GM12878 (cell line): Measurements from ENCODE around the gene SMARCD1. TPM values are rescaled to one million over a fixed set of nuclear protein-coding genes. Genes with fewer than 3 reads are reported as not detected.

Experiments
- ATAC-seq: fragments of 200-7000 bp; cut with Tn5 transposase; 3 replicates; pipeline ENCODE4 v1.9.1; 2020; ENCODE audit warnings: mild to moderate bottlenecking, moderate library complexity
- BruUV-seq: library from RNA; stranded (reverse); fragments of 400-500 nt; replicated peaks from 2 replicates; lab custom pipeline; 2021; lab: Mats Ljungman, UMichigan
- CTCF ChIA-PET: fragments of 300-600 bp; sonication (Branson Sonifier 250); formaldehyde crosslinking; extraction: SDS; loops from one replicate; lab custom pipeline; 2021; ENCODE audit warnings: inconsistent platforms; lab: Yijun Ruan, JAX
- POLR2A ChIA-PET: fragments of 350-600 bp; formaldehyde crosslinking; extraction: SDS; loops from one replicate; lab custom pipeline; 2021; ENCODE audit warnings: inconsistent platforms; lab: Charles Lee
- RAD21 ChIA-PET: fragments of 300-600 bp; sonication (Branson Sonifier 250); formaldehyde crosslinking; loops from one replicate; lab custom pipeline; 2023; ENCODE audit warnings: antibody characterized with exemption; ENCODE audit not compliant: unreplicated experiment; lab: Charles Lee
- SMC1A ChIA-PET: fragments of 300-600 bp; sonication (Branson Sonifier 250); formaldehyde crosslinking; loops from one replicate; lab custom pipeline; 2023; ENCODE audit not compliant: unreplicated experiment, uncharacterized antibody; lab: Charles Lee
- DNase-seq: peaks from one replicate; pipeline ENCODE4 v3.0.0-alpha.2; 2011; ENCODE audit warnings: low read depth, low spot score
- FAIRE-seq: peaks from 3 replicates; lab custom pipeline; 2011; peaks lifted over from hg19 to GRCh38; lab: Jason Lieb, UNC
- H2AFZ ChIP-seq: 2 replicates; pipeline ENCODE4 v1.6.0; 2011; ENCODE audit warnings: low read depth, low read length, control low read depth; ENCODE audit not compliant: control insufficient read depth
- H3K27ac ChIP-seq: 2 replicates; pipeline ENCODE4 v1.5.1; 2011; ENCODE audit warnings: control low read depth; ENCODE audit not compliant: control insufficient read depth, insufficient read depth
- H3K27me3 ChIP-seq, 2 experiments: replicated peaks in 1 of 2; 2 replicates each; pipeline versions ENCODE4 v1.6.0 to v1.6.1; 2011; ENCODE audit warnings: low read length in 1 of 2; ENCODE audit not compliant: control insufficient read depth in 2 of 2, insufficient read depth in 2 of 2
- H3K36me3 ChIP-seq, 2 experiments: 2 replicates each; pipeline ENCODE4 v1.5.1; 2011; ENCODE audit warnings: low read length in 1 of 2; ENCODE audit not compliant: control insufficient read depth in 2 of 2, insufficient read depth in 2 of 2
- H3K4me1 ChIP-seq: 2 replicates; pipeline ENCODE4 v1.6.1; 2011; ENCODE audit warnings: mild to moderate bottlenecking, low read length, moderate library complexity, mixed read lengths; ENCODE audit not compliant: control insufficient read depth, insufficient read depth
- H3K4me2 ChIP-seq: 2 replicates; pipeline ENCODE4 v1.6.0; 2011; ENCODE audit warnings: control low read depth; ENCODE audit not compliant: control insufficient read depth, insufficient read depth
- H3K4me3 ChIP-seq: fragments of 200-600 bp; sonication (generic); 2 replicates; pipeline ENCODE4 v1.5.1; 2016
- H3K79me2 ChIP-seq: 2 replicates; pipeline ENCODE4 v1.6.0; 2011; ENCODE audit warnings: low read length; ENCODE audit not compliant: control insufficient read depth, insufficient read depth
- H3K9ac ChIP-seq: 2 replicates; pipeline ENCODE4 v1.8.0; 2011; ENCODE audit warnings: low read length, control low read depth, mixed read lengths; ENCODE audit not compliant: control insufficient read depth, insufficient read depth
- H3K9me3 ChIP-seq: replicated peaks from 3 replicates; pipeline ENCODE4 v1.5.1; 2011; ENCODE audit warnings: mild to moderate bottlenecking, low read length; ENCODE audit not compliant: control insufficient read depth, insufficient read depth
- H4K20me1 ChIP-seq: 2 replicates; pipeline ENCODE4 v1.6.0; 2011; ENCODE audit not compliant: control insufficient read depth, insufficient read depth
- NFYA ChIP-seq: IDR thresholded peaks from 2 replicates; pipeline ENCODE4 v1.6.1; 2011; ENCODE audit warnings: low read depth, mild to moderate bottlenecking, low read length, improper control_type of control experiment, borderline replicate concordance
- SPI1 ChIP-seq: IDR thresholded peaks from 2 replicates; pipeline ENCODE4 v1.6.1; 2011; ENCODE audit warnings: low read depth, mild to moderate bottlenecking, low read length, moderate library complexity, borderline replicate concordance; ENCODE audit not compliant: insufficient read depth
- TCF12 ChIP-seq: IDR thresholded peaks from 2 replicates; pipeline ENCODE4 v1.6.1; 2011; ENCODE audit warnings: low read depth, mild to moderate bottlenecking, low read length
- WRNIP1 ChIP-seq: IDR thresholded peaks from 2 replicates; pipeline ENCODE4 v1.6.1; 2011; ENCODE audit warnings: low read depth, low read length, improper control_type of control experiment, borderline replicate concordance
- WGBS: methylation state at CpG from one replicate; pipeline ENCODE4 v1.1.6; 2016; ENCODE audit warnings: low lambda C conversion rate; ENCODE audit not compliant: insufficient replicate concordance, insufficient coverage; ENCODE audit errors: missing lambda C conversion rate; 5-methylcytosine and 5-hydroxymethylcytosine counted together
- in situ Hi-C: fragments of 300-500 bp; cut with MboI; formaldehyde crosslinking; loops from 9 replicates; pipeline ENCODE4 v1.14.3; 2018; ENCODE audit warnings: mixed read lengths
- intact Hi-C: fragments of 100-400 bp; cut with micrococcal nuclease; formaldehyde crosslinking; loops from one replicate; pipeline ENCODE4 v1.14.2; 2022; ENCODE audit not compliant: unreplicated experiment
- polyA plus RNA-seq, 11 experiments: library from polyadenylated mRNA; depleted of rRNA in 4 of 11; unstranded in 6 of 11; stranded (reverse) in 5 of 11; fragments of >200 nt; fragmentation: Nextera tagmentation in 4 of 11; fragmentation: Illumina TruSeq in 1 of 11; extraction: Ambion mirVana in 4 of 11; extraction: Trizol in 1 of 11; gene quantifications; 1 replicate in 1 of 11; 2 replicates in 10 of 11; pipeline versions ENCODE4 v1.2.1 to v1.2.3, GENCODE V29; 2011 to 2016; ENCODE audit warnings: inconsistent platforms in 2 of 11, missing spikeins in 2 of 11, low read depth in 1 of 11
- total RNA-seq, 4 experiments: library from RNA; depleted of rRNA in 3 of 4; stranded (reverse); fragments of >200 nt in 3 of 4; fragmentation: Illumina TruSeq in 1 of 4; extraction: Trizol in 1 of 4; gene quantifications; 2 replicates each; pipeline versions ENCODE4 v1.2.1 to v1.2.3, GENCODE V29; 2013 to 2021
- TF ChIP-seq, protein P1 (sequence below): IDR thresholded peaks from 2 replicates; pipeline ENCODE4 v1.6.1; 2012; ENCODE audit warnings: improper control_type of control experiment, low read depth, low read length; ENCODE audit not compliant: insufficient replicate concordance

The SMARCD1 gene
- total and polyA plus RNA-seq, 10 of the 15 experiments (the other 5 are each of a cell fraction or from before 2014, with no cell fraction given) = 1.4 to 92.4 (median 58.9) TPM

- BruUV-seq = no TSS peak
- CTCF ChIA-PET = interaction anchor here (0.6 to 5.0 kb wide), 4 partner anchors 13 to 87 kb away, joined by 4 to 73 read pairs (median 40); partner anchors contain the start of gene RACGAP1
- H3K27ac ChIP-seq = no peak overlapping the region
- H3K4me2 ChIP-seq = no peak overlapping the region
- RAD21 ChIA-PET = no interaction called here
- SMC1A ChIA-PET = interaction anchor here (1.8 kb wide), 1 partner anchor 16 kb away, joined by 4 read pairs; no protein-coding TSS in a partner anchor
- H3K4me1 ChIP-seq = 0 out of 2 replicates have a peak, but pooled peaks cover 4% of the 10 kb centered on the region
- H3K36me3 ChIP-seq = no peaks in the 10 kb centered on the region
- in situ Hi-C loops (no loop called here), intact Hi-C loops (loop anchor here (10.0 kb wide), 1 partner anchor 188 kb away; no protein-coding TSS in a partner anchor)
- H3K27me3 ChIP-seq = peaks cover 12 to 17% of the 10 kb centered on the region in 2 experiments; a peak in 3 of 4 replicates
- ATAC-seq = no peak
- WGBS = 64% methylated on average over 7 of the region's 7 CpGs
- no peak overlapping the region for H3K4me3 ChIP-seq
- no peak for TF ChIP-seq TCF12
- no peak for FAIRE-seq
- H4K20me1 ChIP-seq = no peaks in the 10 kb centered on the region
- POLR2A ChIA-PET = interaction anchor here (0.5 kb wide), 1 partner anchor 380 kb away, joined by 4 read pairs; no protein-coding TSS in a partner anchor
- H3K9me3 ChIP-seq = no peaks in the 10 kb centered on the region
- no peak for DNase-seq
- H3K9ac ChIP-seq = no peak overlapping the region
- H3K79me2 ChIP-seq = no peaks in the 10 kb centered on the region
- H2AFZ ChIP-seq = no peak overlapping the region
Measured at GRCh38 chr12:50052964-50053363, 32.2 kb upstream of the SMARCD1 start.

GRCh38 chr12:50053583-50053982 lies 31.6 kb upstream of the SMARCD1 start:
- no peak for FAIRE-seq
- H3K36me3 ChIP-seq = no peaks in the 10 kb centered on the region
- BruUV-seq = no TSS peak
- SMC1A ChIA-PET = interaction anchor here (1.8 kb wide), 1 partner anchor 15 kb away, joined by 4 read pairs; no protein-coding TSS in a partner anchor
- no peak for ATAC-seq
- 5% methylated on average over 1 of the region's 1 CpG for WGBS
- H3K27ac ChIP-seq = no peak overlapping the region
- TF ChIP-seq NFYA (no peak), SPI1 (0 out of 2 replicates have a peak, but pooled peaks have one; percentile 26), WRNIP1 (no peak)
- TF ChIP-seq, protein P1, sequence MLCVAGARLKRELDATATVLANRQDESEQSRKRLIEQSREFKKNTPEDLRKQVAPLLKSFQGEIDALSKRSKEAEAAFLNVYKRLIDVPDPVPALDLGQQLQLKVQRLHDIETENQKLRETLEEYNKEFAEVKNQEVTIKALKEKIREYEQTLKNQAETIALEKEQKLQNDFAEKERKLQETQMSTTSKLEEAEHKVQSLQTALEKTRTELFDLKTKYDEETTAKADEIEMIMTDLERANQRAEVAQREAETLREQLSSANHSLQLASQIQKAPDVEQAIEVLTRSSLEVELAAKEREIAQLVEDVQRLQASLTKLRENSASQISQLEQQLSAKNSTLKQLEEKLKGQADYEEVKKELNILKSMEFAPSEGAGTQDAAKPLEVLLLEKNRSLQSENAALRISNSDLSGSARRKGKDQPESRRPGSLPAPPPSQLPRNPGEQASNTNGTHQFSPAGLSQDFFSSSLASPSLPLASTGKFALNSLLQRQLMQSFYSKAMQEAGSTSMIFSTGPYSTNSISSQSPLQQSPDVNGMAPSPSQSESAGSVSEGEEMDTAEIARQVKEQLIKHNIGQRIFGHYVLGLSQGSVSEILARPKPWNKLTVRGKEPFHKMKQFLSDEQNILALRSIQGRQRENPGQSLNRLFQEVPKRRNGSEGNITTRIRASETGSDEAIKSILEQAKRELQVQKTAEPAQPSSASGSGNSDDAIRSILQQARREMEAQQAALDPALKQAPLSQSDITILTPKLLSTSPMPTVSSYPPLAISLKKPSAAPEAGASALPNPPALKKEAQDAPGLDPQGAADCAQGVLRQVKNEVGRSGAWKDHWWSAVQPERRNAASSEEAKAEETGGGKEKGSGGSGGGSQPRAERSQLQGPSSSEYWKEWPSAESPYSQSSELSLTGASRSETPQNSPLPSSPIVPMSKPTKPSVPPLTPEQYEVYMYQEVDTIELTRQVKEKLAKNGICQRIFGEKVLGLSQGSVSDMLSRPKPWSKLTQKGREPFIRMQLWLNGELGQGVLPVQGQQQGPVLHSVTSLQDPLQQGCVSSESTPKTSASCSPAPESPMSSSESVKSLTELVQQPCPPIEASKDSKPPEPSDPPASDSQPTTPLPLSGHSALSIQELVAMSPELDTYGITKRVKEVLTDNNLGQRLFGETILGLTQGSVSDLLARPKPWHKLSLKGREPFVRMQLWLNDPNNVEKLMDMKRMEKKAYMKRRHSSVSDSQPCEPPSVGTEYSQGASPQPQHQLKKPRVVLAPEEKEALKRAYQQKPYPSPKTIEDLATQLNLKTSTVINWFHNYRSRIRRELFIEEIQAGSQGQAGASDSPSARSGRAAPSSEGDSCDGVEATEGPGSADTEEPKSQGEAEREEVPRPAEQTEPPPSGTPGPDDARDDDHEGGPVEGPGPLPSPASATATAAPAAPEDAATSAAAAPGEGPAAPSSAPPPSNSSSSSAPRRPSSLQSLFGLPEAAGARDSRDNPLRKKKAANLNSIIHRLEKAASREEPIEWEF = no peak
- no peak overlapping the region for H3K9ac ChIP-seq
- H3K9me3 ChIP-seq = no peaks in the 10 kb centered on the region
- POLR2A ChIA-PET = no interaction called here
- H3K27me3 ChIP-seq = peaks cover 12 to 19% of the 10 kb centered on the region in 2 experiments; a peak in 3 of 4 replicates
- H3K4me3 ChIP-seq = no peak overlapping the region
- no peak for DNase-seq
- RAD21 ChIA-PET = interaction anchor here (4.1 kb wide), 1 partner anchor 86 kb away, joined by 31 read pairs; no protein-coding TSS in a partner anchor
- CTCF ChIA-PET = interaction anchor here (0.7 to 5.0 kb wide), 4 partner anchors 13 to 87 kb away, joined by 3 to 73 read pairs (median 40); no protein-coding TSS in a partner anchor
- H3K4me1 ChIP-seq = 0 out of 2 replicates have a peak, but pooled peaks cover 4% of the 10 kb centered on the region
- no peaks in the 10 kb centered on the region for H4K20me1 ChIP-seq
- no peak overlapping the region for H2AFZ ChIP-seq
- in situ Hi-C loops (no loop called here), intact Hi-C loops (loop anchor here (10.0 kb wide), 1 partner anchor 189 kb away; no protein-coding TSS in a partner anchor)
- no peak overlapping the region for H3K4me2 ChIP-seq
- H3K79me2 ChIP-seq = no peaks in the 10 kb centered on the region
